ENCODE results near the gene HEPACAM2. TPM values are rescaled to one million over a fixed set of nuclear protein-coding genes. Genes with fewer than 3 reads are reported as not detected.

HEPACAM2 gene
- polyA plus RNA-seq, 3 donors from 2014 or later: 0.11 TPM; not detected in 2

DNA sequence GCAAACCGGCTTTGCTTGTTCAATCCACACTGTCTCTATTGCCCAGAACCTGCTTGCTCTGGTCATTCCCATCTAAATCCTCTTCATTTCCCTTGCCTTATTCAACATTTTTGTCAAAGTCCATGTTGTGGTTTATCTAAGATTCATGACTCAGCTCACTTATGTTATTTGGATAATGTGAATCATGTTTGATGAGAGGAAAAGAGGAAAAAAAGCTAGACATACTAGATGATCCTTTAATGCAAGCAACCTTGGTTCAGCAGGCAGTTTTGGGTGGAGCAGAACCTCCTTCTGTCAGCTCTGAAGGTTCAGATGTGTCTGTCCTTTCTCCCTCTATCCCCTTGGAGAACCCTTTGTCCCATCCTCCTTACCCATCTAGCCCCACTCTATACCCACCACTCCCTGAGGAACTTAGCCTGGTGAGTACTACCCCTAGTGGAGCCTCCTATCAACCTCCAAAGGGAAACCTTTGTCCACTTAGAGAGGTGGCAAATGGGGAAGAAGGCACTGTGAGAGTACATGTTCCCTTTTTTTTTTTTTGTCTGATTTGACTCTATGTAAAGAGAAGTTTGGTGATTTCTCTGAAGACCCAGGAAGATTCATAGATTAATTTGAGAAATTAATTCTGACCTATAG is 76.0 kb downstream of the HEPACAM2 start:
- H3K4me3 Mint-ChIP-seq: peak overlapping the region in 3 of 5 donors; percentile 1 to 30 (median 4)
- no peak for DNase-seq
- peaks cover 27 to 34% of the 10 kb centered on the region in 2 donors for H3K4me1 Mint-ChIP-seq
- peak overlapping the region in 2 of 6 donors; percentile 5 to 42 for H3K27ac Mint-ChIP-seq
- peaks cover 0 to 14% (median 5%) of the 10 kb centered on the region in 3 donors for H3K36me3 Mint-ChIP-seq
- H3K27me3 Mint-ChIP-seq (ENCODE audit: low read depth in 3 of 3): peaks cover 0 to 2% (median 0%) of the 10 kb centered on the region in 3 donors
- no peaks in the 10 kb centered on the region for H3K9me3 Mint-ChIP-seq

DNA sequence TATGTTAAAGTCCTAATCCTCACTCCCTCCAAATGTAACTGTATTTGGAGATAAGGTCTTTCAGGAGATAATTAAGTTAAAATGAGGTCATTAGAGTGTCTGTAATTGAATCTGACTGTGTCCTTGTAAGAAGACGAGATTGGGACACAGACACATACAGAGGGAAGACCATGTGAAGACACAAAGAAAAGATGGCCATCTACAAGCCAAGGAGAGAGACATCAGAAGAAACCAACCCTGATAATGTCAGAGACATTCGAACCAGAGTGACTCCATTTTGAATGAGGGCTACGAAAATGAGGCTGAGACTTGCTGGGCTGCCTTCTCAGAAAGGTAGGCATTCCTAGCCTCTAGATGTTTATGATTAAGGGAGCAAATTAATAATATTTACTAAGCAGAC is 77.5 kb downstream of the HEPACAM2 start:
- peaks cover 28 to 38% of the 10 kb centered on the region in 2 donors for H3K4me1 Mint-ChIP-seq
- H3K4me3 Mint-ChIP-seq: peak overlapping the region; percentile 94 to 99 (median 95)
- DNase-seq: no peak
- H3K27ac Mint-ChIP-seq: peak overlapping the region; percentile 94 to 96 (median 96)
- peaks cover 0 to 2% (median 0%) of the 10 kb centered on the region in 3 donors for H3K27me3 Mint-ChIP-seq (ENCODE audit: low read depth in 3 of 3)
- peaks cover 0 to 21% (median 13%) of the 10 kb centered on the region in 3 donors for H3K36me3 Mint-ChIP-seq
- H3K9me3 Mint-ChIP-seq: no peaks in the 10 kb centered on the region

DNA sequence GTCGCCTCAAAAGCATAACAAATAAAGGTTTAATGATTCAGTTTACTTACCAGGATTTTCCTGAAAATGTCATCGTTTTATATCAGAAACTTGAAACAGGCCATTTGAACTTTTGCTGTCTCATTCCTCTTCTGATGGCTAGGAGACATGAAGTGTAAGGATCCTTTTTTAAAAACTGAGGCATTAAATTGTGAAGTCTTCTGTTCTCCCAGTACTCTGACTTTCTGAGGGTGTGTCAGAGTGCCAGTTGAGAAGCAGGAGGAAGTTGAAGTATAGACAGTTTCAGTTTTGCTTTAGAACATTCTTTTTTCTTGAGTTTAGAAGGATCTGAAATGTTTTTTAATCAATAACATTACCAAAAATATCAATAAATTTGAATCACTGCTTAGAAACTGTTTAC is 78.1 kb downstream of the HEPACAM2 start, which contains the start of gene SAMD9L:
Gene SAMD9L, minus strand, starts transcription at position 242 of the 400 bp plus-strand sequence. CDS start 12,414 bp downstream, outside the sequence.
- peaks cover 0 to 21% (median 13%) of the 10 kb centered on the region in 3 donors for H3K36me3 Mint-ChIP-seq
- peak; percentile 28 to 36 (median 34) for DNase-seq
- H3K27me3 Mint-ChIP-seq (ENCODE audit: low read depth in 3 of 3): peaks cover 0 to 2% (median 0%) of the 10 kb centered on the region in 3 donors
- no peaks in the 10 kb centered on the region for H3K9me3 Mint-ChIP-seq
- peaks cover 31 to 44% of the 10 kb centered on the region in 2 donors for H3K4me1 Mint-ChIP-seq
- peak within 1 kb of the TSS; percentile 94 to 96 (median 96) for H3K27ac Mint-ChIP-seq
- H3K4me3 Mint-ChIP-seq: peak within 1 kb of the TSS; percentile 94 to 99 (median 95)

DNA sequence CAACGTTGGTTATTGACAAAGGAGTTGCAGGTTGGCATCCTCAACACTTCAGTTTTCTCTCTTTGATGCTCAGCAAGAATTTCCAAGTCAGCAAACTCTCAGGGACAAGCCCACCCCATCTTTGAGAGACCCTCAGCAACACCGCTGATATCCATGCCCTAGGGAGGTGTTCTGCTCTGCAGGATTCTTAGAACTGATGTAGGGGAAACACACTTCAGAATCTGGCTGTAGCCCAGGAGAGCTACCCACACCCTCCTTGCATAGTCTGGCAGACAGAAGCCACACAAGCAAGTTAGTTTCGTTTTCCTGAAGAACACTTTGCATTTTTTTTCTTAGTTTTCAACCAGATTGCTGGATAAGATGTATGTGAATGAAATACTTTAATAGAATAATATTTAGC is 78.9 kb downstream of the HEPACAM2 start:
- peaks cover 0 to 21% (median 13%) of the 10 kb centered on the region in 3 donors for H3K36me3 Mint-ChIP-seq
- peaks cover 0 to 2% (median 0%) of the 10 kb centered on the region in 3 donors for H3K27me3 Mint-ChIP-seq (ENCODE audit: low read depth in 3 of 3)
- H3K4me1 Mint-ChIP-seq: peaks cover 33 to 46% of the 10 kb centered on the region in 2 donors
- DNase-seq: peak; percentile 44 to 46 (median 46)
- H3K27ac Mint-ChIP-seq: peak overlapping the region; percentile 91 to 96 (median 94)
- peak overlapping the region; percentile 94 to 99 (median 95) for H3K4me3 Mint-ChIP-seq
- no peaks in the 10 kb centered on the region for H3K9me3 Mint-ChIP-seq

DNA sequence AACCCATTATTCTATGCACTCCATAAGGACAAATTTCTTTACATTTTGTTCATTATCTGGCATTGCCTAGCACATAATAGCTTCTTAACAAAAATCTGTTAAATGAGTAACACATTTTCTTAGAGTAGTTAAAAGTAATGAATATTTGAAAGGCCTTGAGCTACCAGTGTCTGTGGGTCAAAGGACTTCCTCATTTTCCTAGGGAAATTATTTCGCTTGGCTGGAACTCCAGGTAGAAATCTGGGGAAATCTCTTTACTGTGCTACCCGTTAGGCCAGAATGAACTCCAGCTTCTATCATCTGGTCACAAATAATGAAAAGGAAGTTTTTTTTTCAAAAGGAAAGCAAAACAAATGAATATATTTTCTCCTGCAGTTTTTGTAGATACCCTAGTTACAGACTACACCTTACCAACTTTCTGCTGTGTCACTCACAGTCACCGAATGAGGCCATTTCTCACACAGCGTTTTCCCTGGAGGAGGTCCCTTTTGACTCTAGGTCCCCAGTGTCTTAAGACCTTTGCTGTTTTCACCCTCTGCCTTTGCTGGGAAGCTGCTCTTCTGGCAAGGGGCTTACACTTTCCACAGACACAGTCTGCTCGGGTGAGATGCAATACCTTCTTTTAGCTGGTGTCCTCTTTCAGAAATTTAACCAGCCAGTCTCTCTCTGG is 79.7 kb downstream of the HEPACAM2 start:
- H3K27me3 Mint-ChIP-seq (ENCODE audit: low read depth in 3 of 3): peaks cover 0 to 2% (median 0%) of the 10 kb centered on the region in 3 donors
- peak overlapping the region; percentile 91 to 96 (median 94) for H3K27ac Mint-ChIP-seq
- no peak for DNase-seq
- no peaks in the 10 kb centered on the region for H3K9me3 Mint-ChIP-seq
- peaks cover 0 to 21% (median 13%) of the 10 kb centered on the region in 3 donors for H3K36me3 Mint-ChIP-seq
- peak overlapping the region; percentile 94 to 99 (median 95) for H3K4me3 Mint-ChIP-seq
- H3K4me1 Mint-ChIP-seq: peaks cover 33 to 46% of the 10 kb centered on the region in 2 donors

DNA sequence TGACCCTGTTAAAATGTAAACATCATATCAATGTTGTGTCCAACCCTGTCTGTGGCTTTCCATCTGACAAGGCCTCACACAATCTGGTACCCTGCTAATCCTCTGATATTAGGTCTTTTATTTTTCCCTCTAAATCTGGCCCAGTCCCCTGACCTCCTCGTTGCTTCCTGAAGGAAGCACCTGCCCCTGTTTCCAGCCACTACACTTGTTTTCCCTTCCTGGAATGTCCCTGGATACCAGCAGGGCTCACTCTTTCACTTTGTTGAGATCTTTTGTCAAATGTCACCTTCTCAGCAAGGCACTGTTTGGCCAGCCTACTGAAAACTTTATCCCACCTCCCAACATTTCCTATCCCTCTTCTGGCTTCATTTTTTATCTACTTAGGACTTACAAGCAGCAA is 80.2 kb downstream of the HEPACAM2 start:
- Mint-ChIP-seq H3K36me3 (peaks cover 0 to 21% (median 13%) of the 10 kb centered on the region in 3 donors), H3K4me1 (peaks cover 33 to 46% of the 10 kb centered on the region in 2 donors), H3K9me3 (no peaks in the 10 kb centered on the region)

DNA sequence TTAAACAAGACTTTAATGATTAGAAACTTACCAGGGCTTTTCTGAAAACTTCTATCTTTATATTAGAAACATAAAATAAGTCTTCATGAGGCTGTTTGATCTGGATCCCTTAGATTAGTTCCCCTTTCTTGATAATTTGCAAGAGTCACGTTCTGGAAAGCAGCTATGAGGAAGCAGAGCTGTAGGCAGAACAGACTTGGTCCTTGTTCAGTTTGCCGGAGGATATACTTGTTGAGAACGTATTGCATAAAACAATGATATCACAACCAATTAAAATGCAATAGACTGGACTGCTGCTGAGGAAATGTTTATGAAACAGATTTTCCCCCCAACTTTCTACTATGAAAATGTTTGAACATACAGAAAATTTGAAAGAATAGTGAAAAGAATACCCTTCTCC is 80.9 kb downstream of the HEPACAM2 start:
- Mint-ChIP-seq H3K9me3 (no peaks in the 10 kb centered on the region), H3K4me1 (peaks cover 33 to 46% of the 10 kb centered on the region in 2 donors), H3K27me3 (ENCODE audit: low read depth in 3 of 3) (peaks cover 0 to 2% (median 0%) of the 10 kb centered on the region in 3 donors)

More for the DNA sequence above, 80.2 kb downstream of the HEPACAM2 start:
- Mint-ChIP-seq H3K27ac (peak overlapping the region; percentile 31 to 96 (median 86)), H3K4me3 (peak overlapping the region; percentile 39 to 95 (median 64)), H3K27me3 (ENCODE audit: low read depth in 3 of 3) (peaks cover 0 to 2% (median 0%) of the 10 kb centered on the region in 3 donors)
- DNase-seq: no peak

DNA sequence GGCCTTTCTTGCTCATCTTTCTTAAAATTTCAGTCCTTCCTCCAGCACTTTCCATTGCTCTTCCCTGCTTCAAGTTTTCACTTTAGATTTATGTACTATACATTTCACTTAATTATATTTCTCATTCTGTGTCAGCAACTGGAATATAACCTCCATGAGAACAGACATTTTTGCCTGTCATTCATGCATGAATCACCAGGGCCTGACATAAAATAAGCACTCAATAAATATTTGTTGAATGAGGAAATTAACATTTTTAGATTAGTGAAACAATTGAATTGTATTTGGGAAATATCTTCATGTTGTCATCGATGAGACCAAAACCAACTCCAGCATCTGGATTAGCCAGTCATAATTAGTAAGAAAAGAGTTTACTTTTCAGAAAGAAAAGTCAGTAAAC is 84.1 kb downstream of the HEPACAM2 start:
- H3K4me1 Mint-ChIP-seq: peaks cover 22 to 30% of the 10 kb centered on the region in 2 donors
- DNase-seq: no peak
- H3K9me3 Mint-ChIP-seq: peaks cover 5 to 12% (median 10%) of the 10 kb centered on the region in 6 donors
- H3K27me3 Mint-ChIP-seq (ENCODE audit: low read depth in 3 of 3): no peaks in the 10 kb centered on the region
- no peak overlapping the region for H3K4me3 Mint-ChIP-seq
- H3K36me3 Mint-ChIP-seq: peaks cover 16 to 24% (median 20%) of the 10 kb centered on the region in 3 donors
- no peak overlapping the region for H3K27ac Mint-ChIP-seq

More for the DNA sequence above, 80.9 kb downstream of the HEPACAM2 start:
- Mint-ChIP-seq H3K4me3 (peak overlapping the region in 4 of 5 donors; percentile 29 to 95 (median 44)), H3K27ac (peak overlapping the region in 4 of 6 donors; percentile 31 to 96 (median 72)), H3K36me3 (peaks cover 0 to 21% (median 13%) of the 10 kb centered on the region in 3 donors)
- DNase-seq: no peak

DNA sequence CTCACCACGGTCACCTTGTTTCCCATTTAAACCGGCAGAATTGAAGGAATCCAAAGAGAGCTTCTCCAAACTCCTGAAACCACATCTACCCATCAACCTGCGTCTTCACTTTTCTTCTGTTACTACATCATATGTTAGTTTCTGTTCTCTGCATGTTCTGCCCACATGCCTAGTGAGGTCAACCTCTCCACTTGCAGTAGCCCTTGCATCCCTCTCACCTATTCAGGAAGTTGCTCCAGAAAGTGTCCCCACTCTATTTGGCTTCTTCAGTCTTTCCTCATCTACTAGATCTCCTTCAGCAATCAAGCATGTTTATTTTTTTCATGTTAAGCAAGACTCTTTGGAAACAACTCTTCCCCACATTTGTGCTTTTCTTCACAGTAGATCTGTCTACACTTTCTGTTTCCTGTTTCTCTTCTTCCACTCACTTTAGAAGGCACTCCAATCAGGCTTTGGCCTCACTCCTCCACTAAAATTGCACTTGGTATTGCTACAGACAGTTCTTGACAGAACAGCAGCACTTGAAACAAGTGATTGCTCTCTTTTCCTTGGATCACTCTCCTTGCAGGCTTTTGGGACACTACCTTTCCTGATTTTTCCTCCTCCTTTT is 85.6 kb downstream of the HEPACAM2 start:
- no peak overlapping the region for H3K4me3 Mint-ChIP-seq
- H3K27ac Mint-ChIP-seq: no peak overlapping the region
- no peak for DNase-seq
- peaks cover 13 to 26% (median 22%) of the 10 kb centered on the region in 6 donors for H3K9me3 Mint-ChIP-seq
- peaks cover 10 to 16% of the 10 kb centered on the region in 2 donors for H3K4me1 Mint-ChIP-seq
- peaks cover 26 to 33% (median 30%) of the 10 kb centered on the region in 3 donors for H3K36me3 Mint-ChIP-seq
- H3K27me3 Mint-ChIP-seq (ENCODE audit: low read depth in 3 of 3): no peaks in the 10 kb centered on the region

DNA sequence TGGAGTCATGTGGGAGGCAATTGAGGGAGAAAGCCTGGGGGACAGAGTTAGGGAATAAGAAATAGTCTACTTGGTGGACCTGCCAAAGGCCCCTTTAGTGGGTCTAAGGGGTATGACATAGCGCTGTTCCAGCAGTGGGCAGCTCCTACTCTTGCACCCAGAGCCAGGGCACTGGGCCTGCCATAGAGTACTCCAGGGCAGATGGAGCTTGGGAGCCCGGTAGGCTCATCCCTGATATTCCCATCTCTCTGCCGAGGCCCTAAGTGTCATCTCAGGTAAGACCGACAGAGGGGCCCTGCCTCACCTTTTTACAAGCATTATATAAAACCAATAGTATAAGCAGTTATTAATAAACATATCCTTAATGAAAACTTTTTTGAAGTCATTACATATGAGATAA is 87.7 kb downstream of the HEPACAM2 start:
- H3K36me3 Mint-ChIP-seq: peaks cover 34 to 51% (median 47%) of the 10 kb centered on the region in 3 donors
- H3K9me3 Mint-ChIP-seq: peaks cover 23 to 46% (median 42%) of the 10 kb centered on the region in 6 donors
- no peak overlapping the region for H3K27ac Mint-ChIP-seq
- H3K4me1 Mint-ChIP-seq: peaks cover 5 to 6% of the 10 kb centered on the region in 2 donors
- peaks cover 0 to 2% (median 0%) of the 10 kb centered on the region in 3 donors for H3K27me3 Mint-ChIP-seq (ENCODE audit: low read depth in 3 of 3)
- no peak overlapping the region for H3K4me3 Mint-ChIP-seq
- no peak for DNase-seq

Other genes starting within 250 kb of the HEPACAM2 start
- 10 to 100 TPM; 15.8 to 43.7 (median 23.3) TPM for gene SAMD9, start 108.5 kb downstream of the HEPACAM2 start, polyA plus RNA-seq
- gene SAMD9L, start 78.1 kb downstream of the HEPACAM2 start, polyA plus RNA-seq: 10 to 100 TPM; 35.9 to 78.2 (median 44.8) TPM
- 10 to 100 TPM in 1 of 3 donors, 1 to 10 TPM in 2; 5.0 to 17.5 (median 9.0) TPM for gene VPS50, start 5.9 kb upstream of the HEPACAM2 start, polyA plus RNA-seq